Left ventricle myocardium inferior (tissue), 1 donor: ENCODE results near the gene ARPIN. TPM values are rescaled to one million over a fixed set of nuclear protein-coding genes. Genes with fewer than 3 reads are reported as not detected.

Experiments used
- DNase-seq: peaks from one replicate; pipeline ENCODE4 v3.0.0-alpha.2; 2020
- H3K27ac ChIP-seq: fragments of 200-600 bp; replicated peaks from 2 replicates; pipeline ENCODE4 v1.8.0; 2021
- H3K27me3 ChIP-seq: fragments of 200-600 bp; 2 replicates; pipeline ENCODE4 v1.8.0; 2021; ENCODE audit warnings: low read depth
- H3K36me3 ChIP-seq: fragments of 200-600 bp; 2 replicates; pipeline ENCODE4 v1.8.0; 2021
- H3K4me1 ChIP-seq: fragments of 200-600 bp; 2 replicates; pipeline ENCODE4 v1.8.0; 2021
- H3K4me3 ChIP-seq: fragments of 200-600 bp; 2 replicates; pipeline ENCODE4 v1.8.0; 2021; ENCODE audit warnings: mild to moderate bottlenecking, moderate library complexity
- H3K9me3 ChIP-seq: fragments of 200-600 bp; replicated peaks from 2 replicates; pipeline ENCODE4 v1.8.0; 2021
- intact Hi-C: fragments of 100-400 bp; cut with micrococcal nuclease; formaldehyde crosslinking; loops from one replicate; pipeline ENCODE4 v1.11.0; 2022
- total RNA-seq: library from RNA; stranded (reverse); fragmentation: NEBNext Ultra II Directional; extraction: Animal tissue kit (Norgen Biotek cat#: 25700); gene quantifications from one replicate; pipeline ENCODE4 v1.2.1, GENCODE V29; 2021
- TF ChIP-seq, protein P1 (sequence below): fragments of 200-600 bp; IDR thresholded peaks from 2 replicates; pipeline ENCODE4 v1.8.0; 2021; ENCODE audit warnings: antibody characterized with exemption, mild to moderate bottlenecking, borderline replicate concordance
- donor health status: DM: no; HTN: yes; CAD: no; lungs with severe emphysema.

The ARPIN gene
- total RNA-seq, 1 donor from 2014 or later = 11.4 TPM

DNA sequence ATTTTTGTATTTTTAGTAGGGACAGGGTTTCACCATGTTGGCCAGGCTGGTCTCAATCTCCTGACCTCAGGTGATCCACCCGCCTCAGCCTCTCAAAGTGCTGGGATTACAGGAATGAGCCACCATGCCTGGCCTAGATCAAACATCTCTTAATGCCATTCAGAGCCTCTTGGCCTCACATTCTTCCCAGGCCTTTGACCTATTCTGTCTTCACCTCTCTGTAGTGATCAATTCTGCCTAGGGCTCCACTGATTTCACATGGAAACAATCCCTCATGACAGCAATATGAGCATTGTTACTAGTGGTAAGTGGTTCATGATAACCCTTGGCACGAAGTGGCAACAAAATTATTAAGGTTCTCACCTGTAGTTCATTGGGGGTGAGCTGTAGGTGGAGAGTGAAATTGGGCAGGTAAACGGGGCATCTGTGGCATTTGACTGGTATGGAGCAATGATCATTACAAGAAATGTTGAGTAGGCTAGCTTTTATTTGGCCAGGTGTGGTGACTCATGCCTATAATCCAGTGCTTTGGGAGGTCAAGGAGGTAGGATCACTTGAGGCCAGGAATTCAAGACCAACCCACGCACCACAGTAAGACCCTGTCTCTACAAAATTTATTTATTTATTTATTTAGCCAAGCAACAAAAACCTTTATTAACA is 4.8 kb upstream of the ARPIN start:
- Histone ChIP-seq H3K36me3 (no peaks in the 10 kb centered on the region), H3K27me3 (peaks cover 5% of the 10 kb centered on the region)
- intact Hi-C loops = no loop called here

DNA sequence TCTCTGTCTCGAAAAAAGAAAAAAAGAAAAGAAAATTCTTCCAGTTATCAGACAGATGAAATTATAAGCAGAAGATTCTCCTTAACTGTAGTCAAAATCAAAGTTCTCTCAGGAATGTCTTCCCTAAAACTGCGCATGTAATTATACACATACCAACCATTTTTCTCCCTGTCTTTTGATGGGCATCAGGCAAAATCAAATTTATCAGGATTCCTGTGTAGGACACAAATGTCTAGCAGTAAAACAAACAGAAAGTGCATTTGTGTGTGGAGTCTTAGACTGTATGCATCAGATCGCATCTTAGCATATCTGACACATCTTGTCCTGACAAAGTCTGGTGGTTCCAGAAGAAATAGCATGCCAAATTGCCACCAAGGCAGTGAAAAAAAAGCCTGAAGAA is 3.9 kb upstream of the ARPIN start:
- TF ChIP-seq, protein P1, sequence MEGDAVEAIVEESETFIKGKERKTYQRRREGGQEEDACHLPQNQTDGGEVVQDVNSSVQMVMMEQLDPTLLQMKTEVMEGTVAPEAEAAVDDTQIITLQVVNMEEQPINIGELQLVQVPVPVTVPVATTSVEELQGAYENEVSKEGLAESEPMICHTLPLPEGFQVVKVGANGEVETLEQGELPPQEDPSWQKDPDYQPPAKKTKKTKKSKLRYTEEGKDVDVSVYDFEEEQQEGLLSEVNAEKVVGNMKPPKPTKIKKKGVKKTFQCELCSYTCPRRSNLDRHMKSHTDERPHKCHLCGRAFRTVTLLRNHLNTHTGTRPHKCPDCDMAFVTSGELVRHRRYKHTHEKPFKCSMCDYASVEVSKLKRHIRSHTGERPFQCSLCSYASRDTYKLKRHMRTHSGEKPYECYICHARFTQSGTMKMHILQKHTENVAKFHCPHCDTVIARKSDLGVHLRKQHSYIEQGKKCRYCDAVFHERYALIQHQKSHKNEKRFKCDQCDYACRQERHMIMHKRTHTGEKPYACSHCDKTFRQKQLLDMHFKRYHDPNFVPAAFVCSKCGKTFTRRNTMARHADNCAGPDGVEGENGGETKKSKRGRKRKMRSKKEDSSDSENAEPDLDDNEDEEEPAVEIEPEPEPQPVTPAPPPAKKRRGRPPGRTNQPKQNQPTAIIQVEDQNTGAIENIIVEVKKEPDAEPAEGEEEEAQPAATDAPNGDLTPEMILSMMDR = no peak

More for the DNA sequence above, 4.8 kb upstream of the ARPIN start:
- TF ChIP-seq, protein P1 = no peak
- no peak for DNase-seq
- H3K4me3 ChIP-seq = no peak overlapping the region
- H3K4me1 ChIP-seq = peaks cover 9% of the 10 kb centered on the region
- no peak overlapping the region for H3K27ac ChIP-seq
- H3K9me3 ChIP-seq = no peaks in the 10 kb centered on the region

GRCh38 chr15:89912145-89912673 is 543 bp downstream of the ARPIN start:
- intact Hi-C loops = no loop called here
- TF ChIP-seq, protein P1 = no peak
- Histone ChIP-seq H3K4me3 (peak overlapping the region; percentile 97), H3K27me3 (no peaks in the 10 kb centered on the region), H3K27ac (peak overlapping the region; percentile 84), H3K9me3 (no peaks in the 10 kb centered on the region), H3K4me1 (peaks cover 23% of the 10 kb centered on the region), H3K36me3 (peaks cover 11% of the 10 kb centered on the region)
- peak; percentile 35 for DNase-seq

More for the DNA sequence above, 3.9 kb upstream of the ARPIN start:
- no peak for DNase-seq
- Histone ChIP-seq H3K36me3 (no peaks in the 10 kb centered on the region), H3K27ac (no peak overlapping the region), H3K4me1 (peaks cover 18% of the 10 kb centered on the region), H3K9me3 (no peaks in the 10 kb centered on the region), H3K27me3 (peaks cover 5% of the 10 kb centered on the region), H3K4me3 (no peak overlapping the region)
- intact Hi-C loops = no loop called here

GRCh38 chr15:89910891-89911626 is 1.7 kb downstream of the ARPIN start:
- Histone ChIP-seq H3K4me3 (peak overlapping the region; percentile 97), H3K4me1 (peaks cover 23% of the 10 kb centered on the region), H3K27ac (no peak overlapping the region), H3K27me3 (no peaks in the 10 kb centered on the region), H3K36me3 (peaks cover 17% of the 10 kb centered on the region), H3K9me3 (no peaks in the 10 kb centered on the region)
- intact Hi-C loops = no loop called here
- no peak for DNase-seq
- TF ChIP-seq, protein P1 = no peak

DNA sequence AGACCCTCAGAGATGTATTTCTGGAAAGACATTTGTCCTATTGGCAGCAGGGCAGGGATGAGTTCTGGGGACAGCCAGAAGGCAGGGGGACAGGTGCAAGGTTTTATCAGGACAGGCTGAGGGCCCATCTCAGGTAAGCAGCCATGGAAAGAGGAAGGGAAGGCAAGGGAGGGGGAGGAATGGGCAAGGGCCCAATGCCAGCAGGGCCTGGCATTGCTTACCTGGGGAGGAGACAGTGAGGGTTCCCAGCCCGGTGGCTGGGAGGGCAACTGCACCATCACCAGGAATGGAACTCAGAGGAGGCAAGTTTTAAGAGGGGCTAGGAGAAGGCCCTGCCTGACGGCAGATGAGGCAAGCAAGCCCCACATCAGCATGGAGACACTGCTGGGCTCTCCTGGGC is 3.1 kb downstream of the ARPIN start:
- Histone ChIP-seq H3K4me1 (peaks cover 23% of the 10 kb centered on the region), H3K9me3 (no peaks in the 10 kb centered on the region), H3K36me3 (peaks cover 20% of the 10 kb centered on the region), H3K27me3 (no peaks in the 10 kb centered on the region), H3K4me3 (no peak overlapping the region), H3K27ac (no peak overlapping the region)
- no peak for DNase-seq
- intact Hi-C loops = no loop called here
- TF ChIP-seq, protein P1 = no peak
